ENCODE results near the gene DNAH1. TPM values are rescaled to one million over a fixed set of nuclear protein-coding genes. Genes with fewer than 3 reads are reported as not detected.

The DNAH1 gene
- total and polyA plus RNA-seq, 2 donors (not counting 1 experiment from before 2014, with no cell fraction given): 47.2 to 59.2 TPM

DNA sequence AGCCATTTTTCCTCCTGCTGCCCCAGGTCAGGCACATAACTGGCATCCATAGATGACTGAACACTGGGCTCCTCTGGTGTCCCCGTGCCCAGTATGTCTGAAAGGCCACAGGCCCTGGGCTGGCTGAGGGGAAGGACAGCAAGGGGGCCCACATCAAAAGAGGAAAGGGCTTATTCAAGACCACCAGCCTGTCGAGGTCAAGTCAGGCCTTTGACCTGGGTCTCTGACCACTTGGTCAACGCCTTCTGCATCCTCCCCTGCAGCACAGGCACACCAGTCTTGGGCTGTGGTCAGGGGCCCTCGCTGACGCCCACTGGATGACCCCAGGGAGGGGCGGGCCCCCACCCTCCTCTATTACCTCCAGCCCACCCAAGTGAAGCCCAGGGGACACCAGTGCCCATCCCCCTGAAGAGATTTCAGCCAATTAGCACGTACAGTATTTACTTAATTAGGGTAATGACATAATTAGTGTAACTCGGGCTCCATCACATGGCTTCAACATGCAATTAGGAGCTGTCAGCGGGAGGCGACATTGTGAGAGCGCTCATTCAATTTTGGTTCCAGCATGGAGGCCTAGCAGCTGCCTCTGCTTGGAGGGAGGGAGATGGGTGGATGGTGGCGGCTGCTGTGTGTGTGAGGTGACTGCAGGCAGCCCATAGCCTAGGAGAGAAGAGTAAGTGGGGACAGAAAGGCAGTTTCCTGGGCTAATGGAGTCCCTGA lies 13.5 kb upstream of the DNAH1 start:
- TF ChIP-seq EZH2 (IDR thresholded peaks at IDR 0.05; ENCODE audit: borderline replicate concordance, insufficient read depth, low read depth, low read length, poor library complexity, severe bottlenecking): no peak
- TF ChIP-seq, protein P1, sequence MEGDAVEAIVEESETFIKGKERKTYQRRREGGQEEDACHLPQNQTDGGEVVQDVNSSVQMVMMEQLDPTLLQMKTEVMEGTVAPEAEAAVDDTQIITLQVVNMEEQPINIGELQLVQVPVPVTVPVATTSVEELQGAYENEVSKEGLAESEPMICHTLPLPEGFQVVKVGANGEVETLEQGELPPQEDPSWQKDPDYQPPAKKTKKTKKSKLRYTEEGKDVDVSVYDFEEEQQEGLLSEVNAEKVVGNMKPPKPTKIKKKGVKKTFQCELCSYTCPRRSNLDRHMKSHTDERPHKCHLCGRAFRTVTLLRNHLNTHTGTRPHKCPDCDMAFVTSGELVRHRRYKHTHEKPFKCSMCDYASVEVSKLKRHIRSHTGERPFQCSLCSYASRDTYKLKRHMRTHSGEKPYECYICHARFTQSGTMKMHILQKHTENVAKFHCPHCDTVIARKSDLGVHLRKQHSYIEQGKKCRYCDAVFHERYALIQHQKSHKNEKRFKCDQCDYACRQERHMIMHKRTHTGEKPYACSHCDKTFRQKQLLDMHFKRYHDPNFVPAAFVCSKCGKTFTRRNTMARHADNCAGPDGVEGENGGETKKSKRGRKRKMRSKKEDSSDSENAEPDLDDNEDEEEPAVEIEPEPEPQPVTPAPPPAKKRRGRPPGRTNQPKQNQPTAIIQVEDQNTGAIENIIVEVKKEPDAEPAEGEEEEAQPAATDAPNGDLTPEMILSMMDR (IDR thresholded peaks at IDR 0.05): no peak
- no peak for DNase-seq
- CTCF ChIA-PET: interaction anchor here (0.9 to 1.5 kb wide), 2 partner anchors 11 to 37 kb away, joined by 3 to 4 read pairs; no protein-coding TSS in a partner anchor

GRCh38 chr3:52303811-52304210 lies 12.3 kb upstream of the DNAH1 start:
- ChIA-PET POLR2A (no interaction called here), CTCF (no interaction called here)
- H3K27ac ChIP-seq (ENCODE audit: low read length in 2 of 2): no peak overlapping the region
- peaks cover 3 to 4% of the 10 kb centered on the region in 2 experiments for H3K36me3 ChIP-seq (replicated peaks in 1 of 2; ENCODE audit: control extremely low read depth in 1 of 2, control insufficient read depth in 1 of 2, extremely low read depth in 1 of 2, insufficient read depth in 2 of 2, low read length in 1 of 2)
- H4K20me1 ChIP-seq (ENCODE audit: control insufficient read depth, insufficient read depth, low read length, poor library complexity, severe bottlenecking): no peaks in the 10 kb centered on the region
- no peaks in the 10 kb centered on the region for H3K27me3 ChIP-seq (replicated peaks in 1 of 4; ENCODE audit: control extremely low read depth in 1 of 4, control insufficient read depth in 3 of 4, insufficient read depth in 4 of 4, low read length in 3 of 4)
- intact Hi-C loops (cut with micrococcal nuclease): no loop called here
- peaks cover 0 to 9% of the 10 kb centered on the region in 2 donors for H3K4me1 ChIP-seq (ENCODE audit: control insufficient read depth in 2 of 2, insufficient read depth in 2 of 2, low read length in 2 of 2)
- no peak overlapping the region for H3K4me3 Mint-ChIP-seq
- WGBS (ENCODE audit: insufficient coverage): 91% methylated on average over 2 of the region's 2 CpGs
- no peak overlapping the region for H3K4me2 ChIP-seq (replicated peaks; ENCODE audit: low read depth, low read length, poor library complexity, severe bottlenecking)
- no peaks in the 10 kb centered on the region for H3K79me2 ChIP-seq (ENCODE audit: control insufficient read depth, insufficient read depth, low read length)
- DNase-seq (no peak), ATAC-seq (ENCODE audit: low read depth) (no peak)
- no peak overlapping the region for H3K27ac Mint-ChIP-seq
- no peak overlapping the region for H3K4me3 ChIP-seq (ENCODE audit: control extremely low read depth in 1 of 5, extremely low read depth in 1 of 5, insufficient read depth in 1 of 5, low read depth in 2 of 5, low read length in 4 of 5)
- no peak overlapping the region for H2AFZ ChIP-seq (ENCODE audit: insufficient read depth, low read depth, low read length, poor library complexity, severe bottlenecking)
- no peaks in the 10 kb centered on the region for H3K27me3 Mint-ChIP-seq
- H3K9ac ChIP-seq (ENCODE audit: low read length): no peak overlapping the region
- H3K4me1 Mint-ChIP-seq: peaks cover 25% of the 10 kb centered on the region
- no peaks in the 10 kb centered on the region for H3K9me3 Mint-ChIP-seq (ENCODE audit: insufficient read depth)
- no peak for TF ChIP-seq EZH2 (IDR thresholded peaks at IDR 0.05; ENCODE audit: borderline replicate concordance, insufficient read depth, low read depth, low read length, poor library complexity, severe bottlenecking)
- TF ChIP-seq, protein P1 (IDR thresholded peaks at IDR 0.05): no peak
- H3K9me3 ChIP-seq (ENCODE audit: control extremely low read depth in 1 of 3, control insufficient read depth in 2 of 3, insufficient read depth in 1 of 3, low read length in 2 of 3): no peaks in the 10 kb centered on the region

More for the DNA sequence above, 13.5 kb upstream of the DNAH1 start:
- 96% methylated on average over 10 of the region's 12 CpGs for WGBS (ENCODE audit: insufficient coverage)
- Mint-ChIP-seq H3K9me3 (ENCODE audit: insufficient read depth) (no peaks in the 10 kb centered on the region), H3K4me3 (no peak overlapping the region), H3K4me1 (peaks cover 20% of the 10 kb centered on the region), H3K27ac (no peak overlapping the region), H3K27me3 (no peaks in the 10 kb centered on the region)
- Histone ChIP-seq H3K4me3 (ENCODE audit: control extremely low read depth in 1 of 5, extremely low read depth in 1 of 5, insufficient read depth in 1 of 5, low read depth in 2 of 5, low read length in 4 of 5) (no peak overlapping the region), H3K9me3 (ENCODE audit: control extremely low read depth in 1 of 3, control insufficient read depth in 2 of 3, insufficient read depth in 1 of 3, low read length in 2 of 3) (no peaks in the 10 kb centered on the region), H3K79me2 (ENCODE audit: control insufficient read depth, insufficient read depth, low read length) (no peaks in the 10 kb centered on the region), H3K4me1 (ENCODE audit: control insufficient read depth in 2 of 2, insufficient read depth in 2 of 2, low read length in 2 of 2) (peaks cover 0 to 8% of the 10 kb centered on the region in 2 donors), H3K27me3 (replicated peaks in 1 of 4; ENCODE audit: control extremely low read depth in 1 of 4, control insufficient read depth in 3 of 4, insufficient read depth in 4 of 4, low read length in 3 of 4) (no peaks in the 10 kb centered on the region), H4K20me1 (ENCODE audit: control insufficient read depth, insufficient read depth, low read length, poor library complexity, severe bottlenecking) (peaks cover 6% of the 10 kb centered on the region), H3K36me3 (replicated peaks in 1 of 2; ENCODE audit: control extremely low read depth in 1 of 2, control insufficient read depth in 1 of 2, extremely low read depth in 1 of 2, insufficient read depth in 2 of 2, low read length in 1 of 2) (peaks cover 3 to 4% of the 10 kb centered on the region in 2 experiments), H2AFZ (ENCODE audit: insufficient read depth, low read depth, low read length, poor library complexity, severe bottlenecking) (no peak overlapping the region), H3K27ac (ENCODE audit: low read length in 2 of 2) (no peak overlapping the region), H3K9ac (ENCODE audit: low read length) (no peak overlapping the region), H3K4me2 (replicated peaks; ENCODE audit: low read depth, low read length, poor library complexity, severe bottlenecking) (no peak overlapping the region)
- ATAC-seq (ENCODE audit: low read depth): no peak
- POLR2A ChIA-PET: no interaction called here
- intact Hi-C loops (cut with micrococcal nuclease): no loop called here
